VCaP (cell line): Measurements from ENCODE around the gene ACAP3.

Experiments
- H3K27ac ChIP-seq: fragments of 450-650 bp; 2 replicates; pipeline ENCODE4 v1.5.1; 2017
- CTCF ChIP-seq: fragments of 450-650 bp; conservative IDR thresholded peaks from 2 replicates; pipeline ENCODE4 v1.5.1; 2017; ENCODE audit warnings: mild to moderate bottlenecking, moderate library complexity

Gene ACAP3

GRCh38 chr1:1287288-1288110 is 20.2 kb downstream of the ACAP3 start:
- no peak overlapping the region for H3K27ac ChIP-seq
- no peak for TF ChIP-seq CTCF

- TF ChIP-seq CTCF, result no peak
- H3K27ac ChIP-seq, result no peak overlapping the region
Measured at GRCh38 chr1:1286313-1287261, 21.1 kb downstream of the ACAP3 start.

- no peak overlapping the region for H3K27ac ChIP-seq
- TF ChIP-seq CTCF, result no peak
Measured at GRCh38 chr1:1285611-1286311, 22.0 kb downstream of the ACAP3 start.

GRCh38 chr1:1285102-1285571 is 22.6 kb downstream of the ACAP3 start:
- TF ChIP-seq CTCF, result no peak
- H3K27ac ChIP-seq, result no peak overlapping the region

- no peak overlapping the region for H3K27ac ChIP-seq
- TF ChIP-seq CTCF, result no peak
Measured at GRCh38 chr1:1284221-1285101, 23.3 kb downstream of the ACAP3 start.

GRCh38 chr1:1283821-1284220 is 23.9 kb downstream of the ACAP3 start:
- H3K27ac ChIP-seq, result no peak overlapping the region
- no peak for TF ChIP-seq CTCF
